Mesendoderm (in vitro differentiated cells): ENCODE measurements around the gene NOP53.

Experiments used
- DNase-seq: peaks from one replicate; pipeline ENCODE4 v3.0.0; 2013
- H2AK5ac ChIP-seq: 2 replicates; pipeline ENCODE4 v1.6.1; 2013; ENCODE audit warnings: low read length, inconsistent platforms
- H2BK120ac ChIP-seq: 2 replicates; pipeline ENCODE4 v1.6.1; 2013; ENCODE audit warnings: low read depth, mild to moderate bottlenecking, low read length, moderate library complexity, mixed read lengths
- H2BK15ac ChIP-seq: replicated peaks from 2 replicates; pipeline ENCODE4 v1.6.1; 2013; ENCODE audit warnings: low read depth, mild to moderate bottlenecking, moderate library complexity
- H2BK5ac ChIP-seq: 2 replicates; pipeline ENCODE4 v1.6.1; 2013; ENCODE audit warnings: low read length, inconsistent platforms
- H3K18ac ChIP-seq: 2 replicates; pipeline ENCODE4 v1.6.1; 2013; ENCODE audit warnings: mild to moderate bottlenecking, low read length, mixed read lengths
- H3K23ac ChIP-seq: one replicate; pipeline ENCODE4 v1.6.1; 2013; ENCODE audit warnings: low read length
- H3K27ac ChIP-seq: 2 replicates; pipeline ENCODE4 v1.5.1; 2013; ENCODE audit warnings: low read depth, mild to moderate bottlenecking, inconsistent platforms, low read length, moderate library complexity
- H3K27me3 ChIP-seq: 2 replicates; pipeline ENCODE4 v1.6.1; 2013; ENCODE audit warnings: low read length, control low read depth, mild to moderate bottlenecking, inconsistent platforms; ENCODE audit not compliant: insufficient read depth, poor library complexity
- H3K36me3 ChIP-seq: 2 replicates; pipeline ENCODE4 v1.6.1; 2013; ENCODE audit warnings: low read length, inconsistent platforms; ENCODE audit not compliant: control insufficient read depth, insufficient read depth
- H3K4ac ChIP-seq: one replicate; pipeline ENCODE4 v1.6.1; 2013; ENCODE audit warnings: low read depth, mild to moderate bottlenecking, low read length, moderate library complexity
- H3K4me1 ChIP-seq: 2 replicates; pipeline ENCODE4 v1.6.1; 2013; ENCODE audit warnings: low read depth, low read length, inconsistent platforms; ENCODE audit not compliant: control insufficient read depth
- H3K4me2 ChIP-seq: 2 replicates; pipeline ENCODE4 v1.6.1; 2013; ENCODE audit warnings: low read length
- H3K4me3 ChIP-seq: 2 replicates; pipeline ENCODE4 v1.5.1; 2013; ENCODE audit warnings: mild to moderate bottlenecking, low read length
- H3K56ac ChIP-seq: one replicate; pipeline ENCODE4 v1.6.1; 2013; ENCODE audit warnings: low read length
- H3K79me1 ChIP-seq: 2 replicates; pipeline ENCODE4 v1.6.1; 2013; ENCODE audit warnings: low read length, inconsistent platforms
- H3K79me2 ChIP-seq: 2 replicates; pipeline ENCODE4 v1.6.1; 2013; ENCODE audit warnings: mild to moderate bottlenecking, low read length; ENCODE audit not compliant: control insufficient read depth, insufficient read depth
- H3K9ac ChIP-seq: 2 replicates; pipeline ENCODE4 v1.6.1; 2013; ENCODE audit warnings: low read length, inconsistent platforms
- H4K5ac ChIP-seq: one replicate; pipeline ENCODE4 v1.6.1; 2013; ENCODE audit warnings: low read length
- H4K8ac ChIP-seq: one replicate; pipeline ENCODE4 v1.6.1; 2013; ENCODE audit warnings: low read depth, mild to moderate bottlenecking, control low read depth, low read length, moderate library complexity
- WGBS: extraction: QIAGEN DNeasy Blood & Tissue Kit; methylation state at CpG from one replicate; pipeline ENCODE4 v1.1.7; 2013; ENCODE audit warnings: low lambda C conversion rate, missing lambda C conversion rate; ENCODE audit not compliant: insufficient coverage; ENCODE audit errors: extremely low coverage; 5-methylcytosine and 5-hydroxymethylcytosine counted together

Gene NOP53

DNA sequence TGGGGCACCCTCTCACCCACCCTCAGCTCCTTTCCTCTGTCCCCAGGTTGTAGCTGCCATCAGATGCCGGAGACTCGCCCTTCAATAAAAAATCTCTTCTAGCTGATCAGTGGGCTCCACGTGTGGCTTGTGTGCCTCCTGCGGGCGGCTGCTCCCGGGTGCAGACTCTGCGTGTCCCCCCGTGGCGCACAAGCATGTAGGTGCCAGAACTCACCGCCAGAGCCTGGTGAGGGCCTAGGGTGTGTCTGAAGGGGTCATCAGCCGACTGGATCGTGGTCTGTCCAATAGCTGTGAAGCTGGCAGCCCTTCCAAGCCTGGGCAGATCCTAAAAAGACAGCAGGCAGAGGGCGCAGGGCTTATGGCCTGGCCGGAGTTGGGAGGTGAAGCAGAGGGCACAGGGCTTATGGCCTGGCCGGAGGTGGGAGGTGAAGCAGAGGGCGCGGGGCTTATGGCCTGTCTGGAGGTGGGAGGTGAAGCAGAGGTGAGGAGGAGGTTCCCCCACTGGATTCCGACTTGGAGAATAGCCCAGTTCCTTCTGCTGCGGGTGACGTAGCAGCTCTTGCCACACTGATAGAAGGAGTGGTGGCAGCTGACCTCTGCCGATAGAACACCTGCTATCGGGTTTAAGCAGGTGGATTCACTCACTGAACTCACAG lies 11.7 kb downstream of the NOP53 start:
- no peak overlapping the region for H3K4ac ChIP-seq
- H3K4me2 ChIP-seq: no peak overlapping the region
- no peak overlapping the region for H3K27ac ChIP-seq
- H3K9ac ChIP-seq: no peak overlapping the region
- H2BK15ac ChIP-seq: no peak overlapping the region
- no peaks in the 10 kb centered on the region for H3K79me2 ChIP-seq
- no peak overlapping the region for H3K23ac ChIP-seq
- H3K79me1 ChIP-seq: no peaks in the 10 kb centered on the region
- no peak overlapping the region for H2BK5ac ChIP-seq
- H3K36me3 ChIP-seq: peaks cover 27% of the 10 kb centered on the region
- H2BK120ac ChIP-seq: no peak overlapping the region
- H3K4me3 ChIP-seq: no peak overlapping the region
- WGBS: no CpG with 5 or more reads among the region's 22 CpGs
- H4K5ac ChIP-seq: no peak overlapping the region
- H3K56ac ChIP-seq: no peak overlapping the region
- H3K27me3 ChIP-seq: no peaks in the 10 kb centered on the region
- H3K18ac ChIP-seq: no peak overlapping the region
- no peak overlapping the region for H2AK5ac ChIP-seq
- no peak overlapping the region for H4K8ac ChIP-seq
- DNase-seq: no peak
- H3K4me1 ChIP-seq: no peaks in the 10 kb centered on the region

DNA sequence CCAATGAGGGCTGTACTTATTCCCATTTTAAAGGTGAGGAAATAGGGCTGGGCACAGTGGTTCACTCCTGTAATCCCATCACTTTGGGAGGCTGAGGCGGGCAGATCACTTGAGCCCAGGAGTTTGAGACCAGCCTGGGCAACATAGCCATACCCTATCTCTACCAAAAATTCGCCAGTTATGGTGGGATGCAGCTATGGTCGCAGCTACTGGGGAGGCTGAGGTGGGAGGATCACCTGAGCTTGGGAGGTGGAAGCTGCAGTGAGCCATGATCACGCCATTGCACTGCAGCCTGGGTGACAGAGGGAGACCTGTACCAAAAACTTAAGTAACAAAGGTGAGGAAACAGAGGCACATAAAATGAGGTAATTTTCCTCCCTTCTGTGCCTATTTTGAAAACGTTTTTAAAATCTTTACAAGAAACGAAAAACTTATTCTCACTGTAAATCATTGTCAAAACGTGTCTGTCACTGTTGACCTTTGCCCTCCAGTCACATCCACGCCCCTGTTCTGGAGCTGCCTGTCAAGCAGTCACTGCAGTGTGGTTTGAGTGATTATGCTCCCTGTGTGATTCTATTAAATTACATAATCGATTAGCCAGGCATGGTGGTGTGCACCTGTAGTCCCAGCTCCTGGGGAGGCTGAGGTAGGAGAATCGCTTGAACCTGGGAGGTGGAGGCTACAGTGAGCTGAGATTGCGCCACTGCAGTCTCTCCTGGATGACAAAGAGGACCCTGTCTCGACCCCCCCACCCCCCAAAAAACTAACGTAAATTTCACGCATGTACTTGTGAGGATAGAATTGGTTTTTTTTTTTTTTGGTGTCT lies 12.5 kb downstream of the NOP53 start:
- H2BK15ac ChIP-seq: no peak overlapping the region
- no peak overlapping the region for H3K4me2 ChIP-seq
- H4K8ac ChIP-seq: no peak overlapping the region
- no CpG with 5 or more reads among the region's 14 CpGs for WGBS
- H3K27me3 ChIP-seq: no peaks in the 10 kb centered on the region
- no peak overlapping the region for H3K27ac ChIP-seq
- H3K23ac ChIP-seq: no peak overlapping the region
- H3K4me1 ChIP-seq: no peaks in the 10 kb centered on the region
- no peak overlapping the region for H3K18ac ChIP-seq
- H3K4me3 ChIP-seq: no peak overlapping the region
- H3K79me2 ChIP-seq: no peaks in the 10 kb centered on the region
- H2BK120ac ChIP-seq: no peak overlapping the region
- H3K9ac ChIP-seq: no peak overlapping the region
- H2AK5ac ChIP-seq: no peak overlapping the region
- H3K56ac ChIP-seq: no peak overlapping the region
- DNase-seq: no peak
- H2BK5ac ChIP-seq: no peak overlapping the region
- no peaks in the 10 kb centered on the region for H3K79me1 ChIP-seq
- H3K4ac ChIP-seq: no peak overlapping the region
- peaks cover 21% of the 10 kb centered on the region for H3K36me3 ChIP-seq
- no peak overlapping the region for H4K5ac ChIP-seq

DNA sequence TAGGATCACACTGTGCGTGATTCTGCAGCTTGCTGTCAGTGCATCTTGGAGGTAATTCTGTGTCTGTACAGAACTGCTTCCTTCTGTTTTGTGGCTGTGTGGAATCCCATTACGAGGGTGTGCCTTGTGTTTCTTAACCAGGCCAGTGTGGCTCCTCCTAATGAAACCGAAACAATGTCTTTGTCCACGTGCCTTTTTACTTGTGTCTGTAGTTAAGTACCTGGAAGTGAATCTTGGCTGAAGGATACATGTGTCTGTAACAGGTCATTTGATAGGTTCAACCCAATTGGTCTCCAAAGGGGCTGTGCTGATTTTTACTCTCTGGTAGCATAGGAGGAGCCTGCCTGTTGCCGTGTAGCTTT lies 13.1 kb downstream of the NOP53 start:
- Histone ChIP-seq H3K4me2 (no peak overlapping the region), H3K23ac (no peak overlapping the region), H2AK5ac (no peak overlapping the region), H3K4me3 (no peak overlapping the region), H2BK5ac (no peak overlapping the region), H3K56ac (no peak overlapping the region), H4K5ac (no peak overlapping the region), H3K27me3 (no peaks in the 10 kb centered on the region), H3K79me2 (no peaks in the 10 kb centered on the region), H2BK15ac (no peak overlapping the region), H3K4ac (no peak overlapping the region), H3K18ac (no peak overlapping the region), H2BK120ac (no peak overlapping the region), H3K9ac (no peak overlapping the region), H3K27ac (no peak overlapping the region), H3K79me1 (no peaks in the 10 kb centered on the region), H3K36me3 (peaks cover 17% of the 10 kb centered on the region), H3K4me1 (no peaks in the 10 kb centered on the region), H4K8ac (no peak overlapping the region)
- WGBS: no CpG with 5 or more reads among the region's 5 CpGs
- no peak for DNase-seq

DNA sequence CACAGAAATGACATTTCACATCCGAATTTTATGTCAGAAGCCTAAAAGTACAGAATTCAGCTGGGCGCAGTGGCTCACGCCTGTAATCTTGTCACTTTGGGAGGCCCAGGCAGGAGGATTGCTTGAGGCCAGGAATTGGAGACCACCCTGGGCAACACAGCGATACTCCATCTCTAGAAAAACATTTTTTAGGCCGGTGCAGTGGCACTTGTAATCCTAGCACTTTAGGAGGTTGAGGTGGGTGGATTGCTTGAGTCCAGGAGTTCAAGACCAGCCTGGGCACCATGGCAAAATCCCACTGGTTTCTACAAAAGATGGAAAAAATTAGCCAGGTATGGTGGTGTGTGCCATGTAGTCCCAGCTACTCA lies 15.3 kb downstream of the NOP53 start:
- no peak overlapping the region for H4K8ac ChIP-seq
- no peak overlapping the region for H3K23ac ChIP-seq
- no peak overlapping the region for H2BK5ac ChIP-seq
- H2BK15ac ChIP-seq: no peak overlapping the region
- no peak overlapping the region for H2AK5ac ChIP-seq
- H4K5ac ChIP-seq: no peak overlapping the region
- no peak overlapping the region for H3K4me2 ChIP-seq
- H3K36me3 ChIP-seq: peaks cover 12% of the 10 kb centered on the region
- H2BK120ac ChIP-seq: no peak overlapping the region
- no peaks in the 10 kb centered on the region for H3K4me1 ChIP-seq
- no peak overlapping the region for H3K27ac ChIP-seq
- no peak for DNase-seq
- no peak overlapping the region for H3K4me3 ChIP-seq
- H3K56ac ChIP-seq: no peak overlapping the region
- H3K27me3 ChIP-seq: no peaks in the 10 kb centered on the region
- no peak overlapping the region for H3K18ac ChIP-seq
- H3K4ac ChIP-seq: no peak overlapping the region
- H3K79me2 ChIP-seq: no peaks in the 10 kb centered on the region
- no peaks in the 10 kb centered on the region for H3K79me1 ChIP-seq
- H3K9ac ChIP-seq: no peak overlapping the region
- no CpG with 5 or more reads among the region's 5 CpGs for WGBS

GRCh38 chr19:47761566-47761965 lies 16.2 kb downstream of the NOP53 start:
- no peak overlapping the region for H3K9ac ChIP-seq
- H4K8ac ChIP-seq: no peak overlapping the region
- no peak overlapping the region for H2BK120ac ChIP-seq
- H2AK5ac ChIP-seq: no peak overlapping the region
- no peaks in the 10 kb centered on the region for H3K27me3 ChIP-seq
- H3K4me3 ChIP-seq: no peak overlapping the region
- no peak overlapping the region for H3K4me2 ChIP-seq
- WGBS: no CpG with 5 or more reads among the region's 5 CpGs
- H3K4me1 ChIP-seq: no peaks in the 10 kb centered on the region
- H3K27ac ChIP-seq: no peak overlapping the region
- H2BK5ac ChIP-seq: no peak overlapping the region
- peaks cover 6% of the 10 kb centered on the region for H3K36me3 ChIP-seq
- H3K79me1 ChIP-seq: no peaks in the 10 kb centered on the region
- no peak overlapping the region for H3K4ac ChIP-seq
- H3K18ac ChIP-seq: no peak overlapping the region
- H2BK15ac ChIP-seq: no peak overlapping the region
- H3K79me2 ChIP-seq: no peaks in the 10 kb centered on the region
- no peak overlapping the region for H3K56ac ChIP-seq
- no peak overlapping the region for H3K23ac ChIP-seq
- H4K5ac ChIP-seq: no peak overlapping the region
- DNase-seq: no peak
